KMS-11 (cell line): Measurements from ENCODE around the gene PLXNA1.

Source experiments
- H2AFZ ChIP-seq: fragments of 200-600 bp; sonication (generic); 2 replicates; pipeline ENCODE4 v1.6.1; 2016; ENCODE audit warnings: antibody characterized with exemption, mixed run types, low read depth
- H3K27ac ChIP-seq: fragments of 200-600 bp; sonication (generic); 2 replicates; pipeline ENCODE4 v1.6.1; 2016; ENCODE audit warnings: mild to moderate bottlenecking, mixed run types
- H3K27me3 ChIP-seq: fragments of 200-600 bp; sonication (generic); 2 replicates; pipeline ENCODE4 v1.6.1; 2017; ENCODE audit warnings: mild to moderate bottlenecking, low read depth, mixed run types, moderate library complexity; ENCODE audit not compliant: insufficient read depth
- H3K36me3 ChIP-seq: fragments of 200-600 bp; sonication (generic); 2 replicates; pipeline ENCODE4 v1.6.1; 2017; ENCODE audit warnings: mild to moderate bottlenecking, mixed run types; ENCODE audit not compliant: insufficient read depth
- H3K4me1 ChIP-seq: fragments of 200-600 bp; sonication (generic); 2 replicates; pipeline ENCODE4 v1.6.1; 2016; ENCODE audit warnings: mild to moderate bottlenecking, low read depth, mixed run types; ENCODE audit not compliant: poor library complexity, severe bottlenecking
- H3K4me2 ChIP-seq: fragments of 200-600 bp; sonication (generic); 2 replicates; pipeline ENCODE4 v1.7.0; 2016; ENCODE audit warnings: mild to moderate bottlenecking, mixed run types
- H3K4me3 ChIP-seq: fragments of 200-600 bp; sonication (generic); IDR thresholded peaks from 2 replicates; pipeline ENCODE4 v1.6.1; 2017; ENCODE audit warnings: low read depth, low read length, mixed read lengths; ENCODE audit not compliant: insufficient read depth
- H3K79me2 ChIP-seq: fragments of 200-600 bp; sonication (generic); 2 replicates; pipeline ENCODE4 v1.6.1; 2016; ENCODE audit warnings: low read depth, mixed run types; ENCODE audit not compliant: insufficient read depth
- H3K9ac ChIP-seq: fragments of 200-600 bp; sonication (generic); 2 replicates; pipeline ENCODE4 v1.6.1; 2016; ENCODE audit warnings: mild to moderate bottlenecking, mixed run types
- H4K20me1 ChIP-seq: fragments of 200-600 bp; sonication (generic); 2 replicates; pipeline ENCODE4 v1.6.1; 2016; ENCODE audit warnings: mild to moderate bottlenecking, mixed run types; ENCODE audit not compliant: insufficient read depth
- CTCF ChIP-seq: fragments of 200-600 bp; sonication (generic); conservative IDR thresholded peaks from 2 replicates; pipeline ENCODE4 v1.6.1; 2017; ENCODE audit warnings: low read depth, mild to moderate bottlenecking, antibody characterized with exemption, low read length, moderate library complexity, mixed read lengths

Gene PLXNA1

GRCh38 chr3:126998728-126999127 lies 15.8 kb downstream of the PLXNA1 start:
- Histone ChIP-seq H3K9ac (no peak overlapping the region), H3K4me2 (no peak overlapping the region), H3K27ac (no peak overlapping the region), H3K27me3 (no peaks in the 10 kb centered on the region), H3K36me3 (no peaks in the 10 kb centered on the region), H2AFZ (no peak overlapping the region), H3K4me1 (no peaks in the 10 kb centered on the region), H3K79me2 (peaks cover 10% of the 10 kb centered on the region; the same call in 1 of the 2 replicates), H3K4me3 (no peak overlapping the region), H4K20me1 (0 out of 2 replicates have a peak, but pooled peaks cover 5% of the 10 kb centered on the region)
- no peak for TF ChIP-seq CTCF

- no peaks in the 10 kb centered on the region for H3K36me3 ChIP-seq
- peaks cover 10% of the 10 kb centered on the region; the same call in 1 of the 2 replicates for H3K79me2 ChIP-seq
- H3K4me2 ChIP-seq, result no peak overlapping the region
- no peaks in the 10 kb centered on the region for H3K27me3 ChIP-seq
- H3K4me1 ChIP-seq, result no peaks in the 10 kb centered on the region
- 0 out of 2 replicates have a peak, but pooled peaks cover 5% of the 10 kb centered on the region for H4K20me1 ChIP-seq
- no peak for TF ChIP-seq CTCF
- no peak overlapping the region for H3K4me3 ChIP-seq
- no peak overlapping the region for H3K27ac ChIP-seq
- H2AFZ ChIP-seq, result no peak overlapping the region
- H3K9ac ChIP-seq, result no peak overlapping the region
These were observed 16.5 kb downstream of the PLXNA1 start for GRCh38 chr3:126999383-126999782.

GRCh38 chr3:127000119-127000518 lies 17.2 kb downstream of the PLXNA1 start:
- Histone ChIP-seq H3K4me2 (no peak overlapping the region), H3K27me3 (no peaks in the 10 kb centered on the region), H4K20me1 (0 out of 2 replicates have a peak, but pooled peaks cover 5% of the 10 kb centered on the region), H3K4me1 (no peaks in the 10 kb centered on the region), H3K9ac (no peak overlapping the region), H3K4me3 (no peak overlapping the region), H3K79me2 (peaks cover 10% of the 10 kb centered on the region; the same call in 1 of the 2 replicates), H3K27ac (no peak overlapping the region), H3K36me3 (no peaks in the 10 kb centered on the region), H2AFZ (no peak overlapping the region)
- TF ChIP-seq CTCF, result no peak

- Histone ChIP-seq H3K79me2 (peaks cover 10% of the 10 kb centered on the region; the same call in 1 of the 2 replicates), H2AFZ (no peak overlapping the region), H3K4me1 (no peaks in the 10 kb centered on the region), H3K4me3 (no peak overlapping the region), H3K27ac (no peak overlapping the region), H3K36me3 (no peaks in the 10 kb centered on the region), H3K9ac (no peak overlapping the region), H3K4me2 (no peak overlapping the region), H4K20me1 (0 out of 2 replicates have a peak, but pooled peaks cover 5% of the 10 kb centered on the region), H3K27me3 (no peaks in the 10 kb centered on the region)
- no peak for TF ChIP-seq CTCF
These were observed 17.8 kb downstream of the PLXNA1 start for GRCh38 chr3:127000761-127001160.
